Measurements from ENCODE around the gene OXT. TPM values are rescaled to one million over a fixed set of nuclear protein-coding genes. Genes with fewer than 3 reads are reported as not detected.
"Not testable (repeated sequence)": the region's sequence is repeated elsewhere in the genome, so short reads cannot be mapped to it uniquely, and the experiment has no call there.

The OXT gene
- not detected in 2 replicates for total RNA-seq
- long read RNA-seq: 0 reads

- Mint-ChIP-seq H3K36me3 (ENCODE audit: unreplicated experiment) (no peaks in the 10 kb centered on the region), H3K27ac (ENCODE audit: unreplicated experiment) (no peak within 1 kb of the TSS), H3K27me3 (ENCODE audit: unreplicated experiment) (peaks cover 12% of the 10 kb centered on the region), H3K9me3 (ENCODE audit: unreplicated experiment) (no peaks in the 10 kb centered on the region), H3K4me3 (ENCODE audit: unreplicated experiment) (no peak within 1 kb of the TSS), H3K4me1 (ENCODE audit: unreplicated experiment) (no peaks in the 10 kb centered on the region)
- no peak for TF ChIP-seq CTCF (IDR thresholded peaks at IDR 0.05)
- no peak for DNase-seq (ENCODE audit: extremely low spot score, unreplicated experiment)
Measured at GRCh38 chr20:3071610-3072529, at the start of gene OXT. TSS of gene OXT (plus strand) at chr20:3071620. CDS start at chr20:3071656, 36 bp downstream.

GRCh38 chr20:3021777-3022176, 49.6 kb upstream of the OXT start:
- no peak overlapping the region for H3K4me3 Mint-ChIP-seq (ENCODE audit: unreplicated experiment)
- no peaks in the 10 kb centered on the region for H3K27me3 Mint-ChIP-seq (ENCODE audit: unreplicated experiment)
- DNase-seq (ENCODE audit: extremely low spot score, unreplicated experiment): no peak
- H3K9me3 Mint-ChIP-seq (ENCODE audit: unreplicated experiment): no peaks in the 10 kb centered on the region
- TF ChIP-seq CTCF (IDR thresholded peaks at IDR 0.05): no peak
- H3K36me3 Mint-ChIP-seq (ENCODE audit: unreplicated experiment): peaks cover 25% of the 10 kb centered on the region
- H3K4me1 Mint-ChIP-seq (ENCODE audit: unreplicated experiment): no peaks in the 10 kb centered on the region
- H3K27ac Mint-ChIP-seq (ENCODE audit: unreplicated experiment): no peak overlapping the region

- not testable (repeated sequence) for H3K4me1 Mint-ChIP-seq (ENCODE audit: unreplicated experiment); H3K27ac Mint-ChIP-seq (ENCODE audit: unreplicated experiment); H3K9me3 Mint-ChIP-seq (ENCODE audit: unreplicated experiment); DNase-seq (ENCODE audit: extremely low spot score, unreplicated experiment); H3K4me3 Mint-ChIP-seq (ENCODE audit: unreplicated experiment); H3K27me3 Mint-ChIP-seq (ENCODE audit: unreplicated experiment)
- H3K36me3 Mint-ChIP-seq (ENCODE audit: unreplicated experiment): peaks cover 24% of the 10 kb centered on the region
Measured at GRCh38 chr20:3022559-3023490, 48.6 kb upstream of the OXT start.

- no peak for DNase-seq (ENCODE audit: extremely low spot score, unreplicated experiment)
- Mint-ChIP-seq H3K4me1 (ENCODE audit: unreplicated experiment) (no peaks in the 10 kb centered on the region), H3K4me3 (ENCODE audit: unreplicated experiment) (no peak overlapping the region), H3K9me3 (ENCODE audit: unreplicated experiment) (no peaks in the 10 kb centered on the region), H3K36me3 (ENCODE audit: unreplicated experiment) (peaks cover 33% of the 10 kb centered on the region), H3K27ac (ENCODE audit: unreplicated experiment) (no peak overlapping the region), H3K27me3 (ENCODE audit: unreplicated experiment) (no peaks in the 10 kb centered on the region)
- TF ChIP-seq CTCF (IDR thresholded peaks at IDR 0.05): no peak
Measured at GRCh38 chr20:3027987-3028386, 43.4 kb upstream of the OXT start.

- Mint-ChIP-seq H3K27ac (ENCODE audit: unreplicated experiment) (no peak overlapping the region), H3K27me3 (ENCODE audit: unreplicated experiment) (no peaks in the 10 kb centered on the region), H3K9me3 (ENCODE audit: unreplicated experiment) (no peaks in the 10 kb centered on the region), H3K4me3 (ENCODE audit: unreplicated experiment) (no peak overlapping the region), H3K36me3 (ENCODE audit: unreplicated experiment) (peaks cover 43% of the 10 kb centered on the region), H3K4me1 (ENCODE audit: unreplicated experiment) (no peaks in the 10 kb centered on the region)
- TF ChIP-seq CTCF (IDR thresholded peaks at IDR 0.05): no peak
- no peak for DNase-seq (ENCODE audit: extremely low spot score, unreplicated experiment)
Measured at GRCh38 chr20:3031524-3032147, 39.8 kb upstream of the OXT start.
